SK-N-SH (cell line): ENCODE measurements around the gene GAS2L1.

ENCODE experiments used
- CTCF ChIP-seq: fragments of 200-600 bp; sonication (generic); IDR thresholded peaks from 2 replicates; pipeline ENCODE4 v1.6.1; 2017; ENCODE audit warnings: antibody characterized with exemption, mild to moderate bottlenecking, moderate library complexity
- EP300 ChIP-seq, 2 experiments: IDR thresholded peaks; 2 replicates each; pipeline versions ENCODE4 v1.4.0 to v1.6.1; 2012; ENCODE audit warnings: borderline replicate concordance in 1 of 2, low read depth in 1 of 2, low read length in 1 of 2
- FOXJ3 ChIP-seq: sonication (generic); formaldehyde crosslinking; IDR thresholded peaks from 2 replicates; pipeline ENCODE4 v1.5.1; 2020; ENCODE audit warnings: mild to moderate bottlenecking, missing genetic modification reagents
- FOXM1 ChIP-seq: IDR thresholded peaks from 2 replicates; pipeline ENCODE4 v1.4.0; 2012; ENCODE audit warnings: low read depth, mild to moderate bottlenecking
- NRF1 ChIP-seq: IDR thresholded peaks from 2 replicates; pipeline ENCODE4 v1.6.1; 2012; ENCODE audit warnings: low read depth, mild to moderate bottlenecking, low read length
- PBX3 ChIP-seq: IDR thresholded peaks from 2 replicates; pipeline ENCODE4; 2012
- POLR2AphosphoS5 ChIP-seq: IDR thresholded peaks from 2 replicates; pipeline ENCODE4 v1.6.1; 2012; ENCODE audit warnings: low read depth, low read length
- REST ChIP-seq: IDR thresholded peaks from 2 replicates; pipeline ENCODE4 v1.6.1; 2012; ENCODE audit warnings: mild to moderate bottlenecking, low read depth, low read length, moderate library complexity
- TCF12 ChIP-seq: IDR thresholded peaks from 2 replicates; pipeline ENCODE4 v1.4.0; 2012
- USF2 ChIP-seq: fragments of 150-350 bp; IDR thresholded peaks from 2 replicates; pipeline ENCODE4 v1.6.1; 2017; ENCODE audit warnings: antibody characterized with exemption, low read length, low read depth, borderline replicate concordance

- TF ChIP-seq REST, result no peak
- no peak for TF ChIP-seq CTCF
- no peak for TF ChIP-seq FOXM1
- TF ChIP-seq TCF12, result no peak
- TF ChIP-seq FOXJ3 (CRISPR knock-in tag), result no peak
- TF ChIP-seq USF2, result no peak
- TF ChIP-seq POLR2AphosphoS5, result no peak
- TF ChIP-seq NRF1, result no peak
- TF ChIP-seq EP300 (IDR thresholded peaks at IDR 0.05; ENCODE audit: borderline replicate concordance in 1 of 2, low read depth in 1 of 2, low read length in 1 of 2), result no peak
- TF ChIP-seq PBX3, result no peak
These were observed 40.5 kb upstream of the GAS2L1 start for GRCh38 chr22:29265929-29266328.
